KMS-11 (cell line): Measurements from ENCODE around the gene NUP88.

Source experiments
- H2AFZ ChIP-seq: fragments of 200-600 bp; sonication (generic); 2 replicates; pipeline ENCODE4 v1.6.1; 2016; ENCODE audit warnings: antibody characterized with exemption, mixed run types, low read depth
- H3K27ac ChIP-seq: fragments of 200-600 bp; sonication (generic); 2 replicates; pipeline ENCODE4 v1.6.1; 2016; ENCODE audit warnings: mild to moderate bottlenecking, mixed run types
- H3K27me3 ChIP-seq: fragments of 200-600 bp; sonication (generic); 2 replicates; pipeline ENCODE4 v1.6.1; 2017; ENCODE audit warnings: mild to moderate bottlenecking, low read depth, mixed run types, moderate library complexity; ENCODE audit not compliant: insufficient read depth
- H3K36me3 ChIP-seq: fragments of 200-600 bp; sonication (generic); 2 replicates; pipeline ENCODE4 v1.6.1; 2017; ENCODE audit warnings: mild to moderate bottlenecking, mixed run types; ENCODE audit not compliant: insufficient read depth
- H3K4me1 ChIP-seq: fragments of 200-600 bp; sonication (generic); 2 replicates; pipeline ENCODE4 v1.6.1; 2016; ENCODE audit warnings: mild to moderate bottlenecking, low read depth, mixed run types; ENCODE audit not compliant: poor library complexity, severe bottlenecking
- H3K4me2 ChIP-seq: fragments of 200-600 bp; sonication (generic); 2 replicates; pipeline ENCODE4 v1.7.0; 2016; ENCODE audit warnings: mild to moderate bottlenecking, mixed run types
- H3K4me3 ChIP-seq: fragments of 200-600 bp; sonication (generic); IDR thresholded peaks from 2 replicates; pipeline ENCODE4 v1.6.1; 2017; ENCODE audit warnings: low read depth, low read length, mixed read lengths; ENCODE audit not compliant: insufficient read depth
- H3K79me2 ChIP-seq: fragments of 200-600 bp; sonication (generic); 2 replicates; pipeline ENCODE4 v1.6.1; 2016; ENCODE audit warnings: low read depth, mixed run types; ENCODE audit not compliant: insufficient read depth
- H3K9ac ChIP-seq: fragments of 200-600 bp; sonication (generic); 2 replicates; pipeline ENCODE4 v1.6.1; 2016; ENCODE audit warnings: mild to moderate bottlenecking, mixed run types
- H4K20me1 ChIP-seq: fragments of 200-600 bp; sonication (generic); 2 replicates; pipeline ENCODE4 v1.6.1; 2016; ENCODE audit warnings: mild to moderate bottlenecking, mixed run types; ENCODE audit not compliant: insufficient read depth
- TF ChIP-seq, protein P1 (sequence below): fragments of 200-600 bp; sonication (generic); conservative IDR thresholded peaks from 2 replicates; pipeline ENCODE4 v1.6.1; 2017; ENCODE audit warnings: low read depth, mild to moderate bottlenecking, antibody characterized with exemption, low read length, moderate library complexity, mixed read lengths

The NUP88 gene

DNA sequence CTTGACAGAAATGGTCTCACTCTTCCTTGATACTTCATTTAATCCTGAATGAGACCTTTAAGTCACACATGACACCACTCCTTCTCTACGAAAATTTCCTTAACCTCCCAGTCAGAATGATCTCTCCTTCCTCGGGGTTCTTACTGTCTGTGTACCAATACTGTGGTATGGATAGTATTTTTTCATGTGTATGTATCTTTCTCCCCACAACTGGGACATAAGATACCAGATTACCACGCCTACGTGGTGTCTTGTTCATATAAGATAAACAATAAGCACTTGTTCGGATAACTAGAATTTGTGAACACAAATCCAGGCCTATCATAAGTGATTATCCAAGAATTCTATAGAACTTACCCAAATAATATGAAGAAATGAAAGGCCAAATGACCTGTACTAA is 11.3 kb downstream of the NUP88 start:
- Histone ChIP-seq H3K27me3 (no peaks in the 10 kb centered on the region), H4K20me1 (no peaks in the 10 kb centered on the region), H2AFZ (no peak overlapping the region), H3K4me1 (no peaks in the 10 kb centered on the region), H3K27ac (no peak overlapping the region), H3K36me3 (no peaks in the 10 kb centered on the region), H3K4me2 (no peak overlapping the region), H3K79me2 (no peaks in the 10 kb centered on the region), H3K9ac (no peak overlapping the region), H3K4me3 (no peak overlapping the region)
- TF ChIP-seq, protein P1, sequence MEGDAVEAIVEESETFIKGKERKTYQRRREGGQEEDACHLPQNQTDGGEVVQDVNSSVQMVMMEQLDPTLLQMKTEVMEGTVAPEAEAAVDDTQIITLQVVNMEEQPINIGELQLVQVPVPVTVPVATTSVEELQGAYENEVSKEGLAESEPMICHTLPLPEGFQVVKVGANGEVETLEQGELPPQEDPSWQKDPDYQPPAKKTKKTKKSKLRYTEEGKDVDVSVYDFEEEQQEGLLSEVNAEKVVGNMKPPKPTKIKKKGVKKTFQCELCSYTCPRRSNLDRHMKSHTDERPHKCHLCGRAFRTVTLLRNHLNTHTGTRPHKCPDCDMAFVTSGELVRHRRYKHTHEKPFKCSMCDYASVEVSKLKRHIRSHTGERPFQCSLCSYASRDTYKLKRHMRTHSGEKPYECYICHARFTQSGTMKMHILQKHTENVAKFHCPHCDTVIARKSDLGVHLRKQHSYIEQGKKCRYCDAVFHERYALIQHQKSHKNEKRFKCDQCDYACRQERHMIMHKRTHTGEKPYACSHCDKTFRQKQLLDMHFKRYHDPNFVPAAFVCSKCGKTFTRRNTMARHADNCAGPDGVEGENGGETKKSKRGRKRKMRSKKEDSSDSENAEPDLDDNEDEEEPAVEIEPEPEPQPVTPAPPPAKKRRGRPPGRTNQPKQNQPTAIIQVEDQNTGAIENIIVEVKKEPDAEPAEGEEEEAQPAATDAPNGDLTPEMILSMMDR, result no peak

- no peaks in the 10 kb centered on the region for H3K27me3 ChIP-seq
- no peak overlapping the region for H3K4me3 ChIP-seq
- no peaks in the 10 kb centered on the region for H3K79me2 ChIP-seq
- no peaks in the 10 kb centered on the region for H3K4me1 ChIP-seq
- no peak overlapping the region for H3K4me2 ChIP-seq
- H2AFZ ChIP-seq, result no peak overlapping the region
- no peak overlapping the region for H3K27ac ChIP-seq
- no peak overlapping the region for H3K9ac ChIP-seq
- no peaks in the 10 kb centered on the region for H3K36me3 ChIP-seq
- no peaks in the 10 kb centered on the region for H4K20me1 ChIP-seq
- TF ChIP-seq, protein P1, result no peak
Measured at GRCh38 chr17:5405400-5405799, 14.1 kb downstream of the NUP88 start.

DNA sequence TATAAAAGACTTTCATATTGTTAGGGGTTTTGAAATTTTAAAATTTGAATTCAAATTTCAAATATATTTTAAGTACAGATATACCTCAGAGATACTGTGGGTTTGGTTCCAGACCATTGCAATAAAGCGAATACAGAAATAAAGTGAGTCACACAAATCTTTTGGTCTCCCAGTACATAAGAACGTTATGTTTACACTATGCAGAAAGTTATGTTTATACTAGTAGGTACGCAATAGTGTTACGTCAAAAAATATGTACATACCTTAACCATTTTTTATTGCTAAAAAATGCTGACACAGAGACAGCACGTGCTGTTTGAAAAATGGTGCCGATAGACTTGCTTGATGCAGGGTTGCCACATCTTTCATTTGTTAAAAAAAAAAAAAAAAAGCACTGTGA is 19.7 kb downstream of the NUP88 start:
- no peak overlapping the region for H3K4me2 ChIP-seq
- no peaks in the 10 kb centered on the region for H3K4me1 ChIP-seq
- H3K27me3 ChIP-seq, result no peaks in the 10 kb centered on the region
- H3K9ac ChIP-seq, result no peak overlapping the region
- TF ChIP-seq, protein P1, result no peak
- no peak overlapping the region for H2AFZ ChIP-seq
- H3K4me3 ChIP-seq, result no peak overlapping the region
- H3K27ac ChIP-seq, result no peak overlapping the region
- no peaks in the 10 kb centered on the region for H4K20me1 ChIP-seq
- no peaks in the 10 kb centered on the region for H3K79me2 ChIP-seq
- H3K36me3 ChIP-seq, result no peaks in the 10 kb centered on the region

DNA sequence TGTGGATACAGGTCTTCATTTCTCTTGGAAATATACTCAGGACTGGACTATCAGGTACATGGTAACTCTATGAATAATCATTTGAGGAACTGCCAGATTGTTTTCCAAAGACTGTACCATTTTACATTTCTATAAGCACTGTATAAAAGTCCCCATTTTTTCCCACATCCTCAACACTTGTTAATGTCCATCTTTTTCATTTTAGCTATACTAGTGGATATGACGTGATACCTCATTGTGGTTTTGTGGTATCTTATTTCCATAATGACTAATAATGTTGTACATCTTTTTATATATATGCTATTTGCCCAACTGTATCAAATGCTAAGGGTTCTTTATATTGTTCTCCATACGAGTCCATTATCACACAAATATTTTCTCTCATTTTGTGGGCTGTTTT is 22.9 kb downstream of the NUP88 start:
- TF ChIP-seq, protein P1, result no peak
- Histone ChIP-seq H3K79me2 (no peaks in the 10 kb centered on the region), H2AFZ (no peak overlapping the region), H3K9ac (no peak overlapping the region), H3K4me1 (no peaks in the 10 kb centered on the region), H3K36me3 (no peaks in the 10 kb centered on the region), H3K4me2 (no peak overlapping the region), H3K4me3 (no peak overlapping the region), H3K27ac (no peak overlapping the region), H4K20me1 (no peaks in the 10 kb centered on the region), H3K27me3 (no peaks in the 10 kb centered on the region)

GRCh38 chr17:5391678-5392077 is 27.8 kb downstream of the NUP88 start:
- Histone ChIP-seq H3K79me2 (no peaks in the 10 kb centered on the region), H3K36me3 (no peaks in the 10 kb centered on the region), H3K4me2 (no peak overlapping the region), H3K9ac (no peak overlapping the region), H3K4me3 (no peak overlapping the region), H2AFZ (no peak overlapping the region), H3K4me1 (no peaks in the 10 kb centered on the region), H4K20me1 (no peaks in the 10 kb centered on the region), H3K27me3 (no peaks in the 10 kb centered on the region), H3K27ac (no peak overlapping the region)
- TF ChIP-seq, protein P1, result no peak
